Stimulated activated CD4-positive, alpha-beta T cell treated with anti-CD3 and anti-CD28 coated beads, Interleukin-2, amount 100 ng/mL, for 4 hours (primary cell): Measurements from ENCODE around the gene RIMS4.
"Not testable (repeated sequence)": the region's sequence is repeated elsewhere in the genome, so short reads cannot be mapped to it uniquely, and the experiment has no call there.

ENCODE experiments used
- DNase-seq: peaks from one replicate; pipeline ENCODE4 v3.0.0-alpha.2; 2020; ENCODE audit warnings: low read depth

RIMS4 gene

DNA sequence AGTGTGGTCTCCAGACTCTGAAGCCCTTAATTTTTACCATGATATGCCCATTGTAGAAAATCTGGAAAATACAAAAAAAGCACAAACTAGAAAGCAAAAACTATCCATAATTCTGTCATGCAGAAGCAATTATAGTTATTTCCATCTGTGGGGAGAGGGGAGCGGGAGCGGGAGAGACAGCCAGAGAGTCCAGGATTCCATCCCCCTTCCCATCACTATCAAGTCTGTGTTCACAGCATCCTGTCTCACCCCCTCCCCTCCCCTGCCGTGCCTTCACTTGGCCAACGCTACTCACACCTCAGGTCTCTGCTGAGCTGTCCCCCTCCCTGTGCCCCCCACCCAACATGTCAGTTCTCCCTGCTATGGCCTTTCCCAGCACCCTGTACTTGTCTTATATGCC is 14.5 kb downstream of the RIMS4 start:
- no peak for DNase-seq

DNA sequence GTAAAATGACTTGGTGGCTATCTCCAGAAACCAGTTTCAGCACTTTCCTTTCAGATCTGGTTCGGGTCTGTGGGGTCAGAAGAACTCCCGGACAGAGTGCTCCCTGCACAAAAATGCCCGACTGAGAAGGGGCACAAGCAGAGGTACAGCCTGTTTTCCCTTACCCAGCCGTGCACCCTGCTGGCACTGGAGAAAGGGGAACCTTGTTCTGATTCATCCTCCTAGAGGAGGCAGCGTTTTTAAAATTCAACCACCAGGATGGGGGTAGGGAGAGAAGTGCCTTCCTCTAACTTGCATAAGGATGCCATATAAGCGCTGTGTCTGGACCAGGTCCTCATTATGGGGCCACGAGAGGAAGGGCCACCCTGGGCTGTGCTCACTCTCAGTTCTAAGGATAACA is 17.6 kb downstream of the RIMS4 start:
- DNase-seq, result no peak

GRCh38 chr20:44790638-44791393 is 19.5 kb downstream of the RIMS4 start:
- DNase-seq, result no peak

DNA sequence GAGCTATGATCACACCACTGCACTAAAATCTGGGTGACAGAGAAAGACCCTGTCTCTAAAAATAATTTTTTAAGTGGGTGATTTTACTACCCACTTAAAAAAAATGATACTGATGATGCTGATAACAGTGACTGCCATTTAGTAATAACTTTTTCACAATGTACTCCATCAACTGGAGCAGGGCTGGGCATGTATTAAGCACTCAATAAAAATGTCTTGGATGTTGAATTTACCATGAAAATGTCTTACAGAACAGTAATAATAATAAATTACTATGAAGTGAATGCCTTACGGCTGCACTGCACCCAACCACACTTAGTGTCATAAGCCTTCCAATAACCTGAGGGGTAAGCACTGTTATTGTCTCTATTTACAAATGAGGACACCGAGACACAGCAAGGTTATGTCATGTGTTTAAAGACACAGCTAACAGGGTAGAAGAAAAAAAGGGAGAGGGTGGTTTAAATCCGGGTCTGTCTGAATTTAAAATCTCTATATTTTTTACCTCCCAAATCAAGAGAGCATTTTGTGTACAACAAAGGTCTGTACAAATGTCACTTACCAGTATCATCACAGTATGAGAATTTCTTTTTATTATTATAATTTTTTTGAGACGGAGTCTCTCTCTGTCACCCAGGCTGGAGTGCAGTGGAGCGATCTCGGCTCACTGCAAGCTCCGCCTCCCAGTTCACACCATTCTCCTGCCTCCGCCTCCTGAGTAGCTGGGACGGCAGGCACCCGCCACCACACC is 21.5 kb downstream of the RIMS4 start:
- no peak for DNase-seq

DNA sequence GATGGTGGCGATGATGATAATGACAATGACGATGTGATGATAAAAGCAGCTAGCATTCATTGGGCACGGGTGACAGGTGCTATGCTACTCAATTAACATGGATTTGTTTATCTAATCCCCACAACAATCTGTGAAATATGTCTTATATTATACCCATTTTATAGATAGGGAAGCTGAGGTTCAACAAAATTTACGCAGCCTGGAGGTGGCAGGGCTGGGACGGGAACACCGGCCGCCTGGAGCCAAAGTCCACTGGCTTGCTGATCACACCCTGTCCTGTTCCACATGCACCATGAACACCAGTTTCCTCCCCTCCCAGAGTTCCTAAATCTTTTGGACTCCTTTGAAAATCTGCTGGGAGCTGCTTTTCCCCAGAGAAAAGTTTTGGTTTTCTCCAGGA is 23.0 kb downstream of the RIMS4 start:
- no peak for DNase-seq

GRCh38 chr20:44785768-44786167 is 24.6 kb downstream of the RIMS4 start:
- no peak for DNase-seq

GRCh38 chr20:44784688-44785087 is 25.7 kb downstream of the RIMS4 start:
- no peak for DNase-seq

GRCh38 chr20:44781791-44782190 is 28.6 kb downstream of the RIMS4 start:
- no peak for DNase-seq

GRCh38 chr20:44781118-44781517 is 29.2 kb downstream of the RIMS4 start:
- no peak for DNase-seq

GRCh38 chr20:44780226-44780625 is 30.1 kb downstream of the RIMS4 start:
- DNase-seq, result no peak

DNA sequence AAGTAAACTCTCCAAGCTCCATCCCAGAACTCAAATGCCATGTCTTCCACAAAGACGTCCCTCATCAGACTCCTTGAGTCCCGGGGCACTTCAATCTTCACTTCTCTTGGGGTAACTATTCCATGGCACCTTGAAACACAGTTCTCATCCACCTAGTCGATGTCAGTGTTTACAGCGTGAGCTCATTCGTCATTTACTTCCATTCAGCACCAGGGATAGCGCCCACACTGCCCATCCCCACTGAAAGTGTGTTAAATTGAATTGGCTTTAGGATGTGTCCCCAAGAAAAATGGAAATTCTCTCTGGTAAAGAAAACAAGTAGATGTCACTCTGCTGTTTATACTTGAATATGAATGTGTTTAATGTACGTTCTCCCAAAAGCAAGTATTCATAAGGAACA is 33.4 kb downstream of the RIMS4 start:
- no peak for DNase-seq

DNA sequence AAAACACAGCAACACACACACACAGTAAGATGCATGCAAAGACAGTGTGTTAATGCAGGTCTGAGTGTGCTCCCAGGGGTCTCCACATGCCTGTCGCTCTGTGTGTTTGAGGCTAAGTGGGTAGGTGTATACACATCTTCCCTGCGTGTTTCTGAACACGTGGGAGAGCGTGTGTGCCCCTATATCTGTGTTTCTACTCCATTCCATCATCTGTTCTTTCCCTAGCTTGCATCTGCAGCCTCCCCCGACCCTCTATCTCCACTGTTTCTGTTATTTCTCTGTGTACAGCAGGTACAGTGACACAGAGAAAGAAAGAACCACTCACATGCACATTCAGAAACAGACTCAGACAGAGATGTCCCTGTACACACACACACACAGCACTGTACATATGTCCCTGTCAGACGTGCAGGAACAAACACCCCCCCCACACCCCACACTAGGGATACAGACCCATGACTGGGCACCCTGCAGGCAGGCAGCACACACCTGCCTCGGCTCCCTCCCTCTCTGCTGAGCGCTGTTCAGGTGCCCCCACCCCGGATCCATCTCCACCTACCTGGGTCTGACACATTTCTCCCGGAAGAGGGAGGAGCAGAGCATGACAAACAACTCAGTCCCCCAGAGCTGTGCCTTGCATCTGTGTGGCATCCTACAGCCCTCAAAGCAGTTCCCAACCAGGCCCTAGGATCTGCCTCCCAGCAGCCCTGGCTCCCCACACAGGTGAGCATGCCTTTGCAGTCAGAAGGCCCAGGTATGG is 37.1 kb downstream of the RIMS4 start:
- DNase-seq, result no peak

- no peak for DNase-seq
Measured at GRCh38 chr20:44772636-44773035, 37.7 kb downstream of the RIMS4 start.

DNA sequence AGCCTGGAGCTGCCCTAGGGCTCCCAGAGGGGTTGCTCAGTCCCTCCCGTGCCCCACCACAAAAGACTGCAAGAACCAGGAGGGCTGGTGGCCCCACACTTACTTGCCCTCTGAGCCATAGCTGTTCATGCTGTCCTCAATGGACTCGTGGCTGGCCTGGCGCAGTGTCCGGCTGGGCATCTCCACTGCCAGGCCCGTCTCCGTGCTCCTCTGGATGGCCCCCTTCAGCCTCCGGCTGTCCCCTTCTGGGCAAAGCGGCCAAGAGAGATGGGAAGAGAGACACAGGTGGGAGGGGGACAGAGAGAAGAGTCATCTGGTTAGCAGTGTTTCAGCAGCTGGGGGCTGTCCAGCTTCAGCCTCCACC is 39.2 kb downstream of the RIMS4 start:
- no peak for DNase-seq

GRCh38 chr20:44770484-44771171 is 39.7 kb downstream of the RIMS4 start:
- no peak for DNase-seq

GRCh38 chr20:44769481-44769863 is 40.9 kb downstream of the RIMS4 start:
- no peak for DNase-seq

- no peak for DNase-seq
Measured at GRCh38 chr20:44768854-44769480, 41.4 kb downstream of the RIMS4 start.

- no peak for DNase-seq
Measured at GRCh38 chr20:44768256-44768655, 42.1 kb downstream of the RIMS4 start.

DNA sequence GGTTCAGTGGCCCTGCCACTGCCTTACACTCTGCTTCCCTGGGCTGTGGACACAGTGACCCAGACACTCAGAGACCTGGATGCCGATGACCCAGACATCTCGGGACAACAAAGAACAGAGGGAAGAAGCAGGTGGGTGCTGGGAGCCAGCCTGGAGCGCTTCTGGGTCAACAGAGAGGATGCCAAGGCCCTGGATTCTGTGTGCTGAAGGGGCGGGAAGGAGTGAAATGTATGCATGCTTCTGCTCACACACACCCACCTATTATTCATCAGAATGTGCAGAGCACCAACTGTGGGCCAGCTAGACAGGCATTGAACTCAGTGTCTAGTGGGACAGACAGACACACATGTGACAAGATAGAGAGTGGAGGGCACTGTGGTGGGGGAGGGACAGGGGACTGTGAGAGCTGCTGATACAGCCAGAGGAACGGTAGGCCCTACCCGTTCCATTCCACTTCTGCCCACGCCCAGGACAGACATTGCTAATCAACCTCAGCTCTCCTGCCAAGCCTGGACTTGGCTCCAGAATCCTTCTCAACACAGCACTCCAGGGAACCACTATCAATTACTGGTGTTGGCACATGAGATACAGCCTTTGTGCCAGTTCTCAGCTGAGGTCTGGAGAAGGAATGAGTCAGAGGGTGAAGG is 44.5 kb downstream of the RIMS4 start:
- DNase-seq, result no peak

- DNase-seq, result no peak
Measured at GRCh38 chr20:44765091-44765490, 45.3 kb downstream of the RIMS4 start.

DNA sequence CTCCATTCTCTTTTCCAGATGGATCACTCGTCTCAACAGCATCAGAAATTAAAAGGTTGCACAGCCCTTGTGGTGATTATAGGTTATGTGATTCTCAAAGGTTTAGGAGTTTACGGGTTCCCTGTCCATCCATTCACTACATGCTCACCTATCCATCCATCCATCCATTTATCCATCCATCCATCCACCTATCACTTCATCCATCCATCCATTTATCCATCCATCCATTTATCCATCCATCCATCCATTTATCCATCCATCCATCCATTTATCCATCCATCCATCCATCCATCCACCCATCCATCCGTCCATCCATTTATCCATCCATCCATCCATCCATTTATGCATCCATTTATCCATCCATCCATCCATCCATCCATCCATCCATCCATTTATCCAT is 46.5 kb downstream of the RIMS4 start:
- DNase-seq, result not testable (repeated sequence)
